Parathyroid adenoma (tissue), 2 donors: ENCODE results near the gene KRT35.

Experiments
- H2AFZ ChIP-seq: fragments of 300-600 bp; sonication (generic); one replicate; pipeline ENCODE4 v1.7.0; 2017; ENCODE audit warnings: antibody characterized with exemption, mild to moderate bottlenecking
- H3K27ac ChIP-seq: fragments of 300-600 bp; sonication (generic); one replicate; pipeline ENCODE4 v1.7.0; 2017
- H3K27me3 ChIP-seq: fragments of 300-600 bp; sonication (generic); one replicate; pipeline ENCODE4 v1.7.0; 2017; ENCODE audit warnings: low read length; ENCODE audit not compliant: control insufficient read depth, insufficient read depth
- H3K36me3 ChIP-seq: fragments of 300-600 bp; sonication (generic); one replicate; pipeline ENCODE4 v1.7.0; 2017; ENCODE audit warnings: low read length; ENCODE audit not compliant: control insufficient read depth, insufficient read depth
- H3K4me1 ChIP-seq: fragments of 300-600 bp; sonication (generic); one replicate; pipeline ENCODE4 v1.7.0; 2017; ENCODE audit warnings: control low read depth
- H3K4me2 ChIP-seq: fragments of 300-600 bp; sonication (generic); one replicate; pipeline ENCODE4 v1.7.0; 2017; ENCODE audit warnings: low read length
- H3K4me3 ChIP-seq: fragments of 300-600 bp; sonication (generic); one replicate; pipeline ENCODE4 v1.7.0; 2017; ENCODE audit warnings: low read depth, low read length
- H3K79me2 ChIP-seq: fragments of 300-600 bp; sonication (generic); one replicate; pipeline ENCODE4 v1.7.0; 2017; ENCODE audit warnings: control low read depth
- H3K9ac ChIP-seq: fragments of 300-600 bp; sonication (generic); one replicate; pipeline ENCODE4 v1.7.0; 2017; ENCODE audit warnings: mild to moderate bottlenecking
- H3K9me3 ChIP-seq: fragments of 300-600 bp; sonication (generic); one replicate; pipeline ENCODE4 v1.7.0; 2017; ENCODE audit warnings: low read length; ENCODE audit not compliant: control insufficient read depth
- CTCF ChIP-seq: fragments of 300-600 bp; sonication (generic); IDR thresholded peaks from one replicate; pipeline ENCODE4 v1.7.0; 2017; ENCODE audit warnings: antibody characterized with exemption, mild to moderate bottlenecking
- donor health status: primary hyperparathyroidism.

Gene KRT35

GRCh38 chr17:41491476-41491875 lies 10.5 kb upstream of the KRT35 start:
- Histone ChIP-seq H2AFZ (no peak overlapping the region), H3K9me3 (no peaks in the 10 kb centered on the region), H3K36me3 (no peaks in the 10 kb centered on the region), H3K4me1 (no peaks in the 10 kb centered on the region), H3K4me3 (no peak overlapping the region), H3K79me2 (no peaks in the 10 kb centered on the region), H3K27ac (no peak overlapping the region), H3K27me3 (no peaks in the 10 kb centered on the region), H3K9ac (no peak overlapping the region), H3K4me2 (no peak overlapping the region)
- no peak for TF ChIP-seq CTCF

GRCh38 chr17:41490000-41490990 lies 9.3 kb upstream of the KRT35 start:
- Histone ChIP-seq H2AFZ (no peak overlapping the region), H3K4me2 (no peak overlapping the region), H3K27ac (no peak overlapping the region), H3K9ac (no peak overlapping the region), H3K27me3 (no peaks in the 10 kb centered on the region), H3K9me3 (no peaks in the 10 kb centered on the region), H3K4me1 (no peaks in the 10 kb centered on the region), H3K4me3 (no peak overlapping the region), H3K36me3 (no peaks in the 10 kb centered on the region), H3K79me2 (no peaks in the 10 kb centered on the region)
- TF ChIP-seq CTCF: no peak

- no peak within 1 kb of the TSS for H3K27ac ChIP-seq
- no peaks in the 10 kb centered on the region for H3K36me3 ChIP-seq
Observed at GRCh38 chr17:41489531-41489930, 8.6 kb upstream of the KRT35 start, which contains the start of gene KRT36. Gene KRT36 (minus strand): TSS chr17:41489910. CDS start chr17:41489864, 46 bp downstream.

GRCh38 chr17:41486809-41487530 lies 6.0 kb upstream of the KRT35 start:
- Histone ChIP-seq H3K27ac (no peak overlapping the region), H3K79me2 (no peaks in the 10 kb centered on the region), H3K27me3 (no peaks in the 10 kb centered on the region), H3K9ac (no peak overlapping the region), H3K4me2 (no peak overlapping the region), H3K9me3 (no peaks in the 10 kb centered on the region), H3K4me3 (no peak overlapping the region), H3K36me3 (no peaks in the 10 kb centered on the region), H3K4me1 (no peaks in the 10 kb centered on the region), H2AFZ (no peak overlapping the region)
- TF ChIP-seq CTCF: peak; percentile 45

More at GRCh38 chr17:41489531-41489930, 8.6 kb upstream of the KRT35 start, which contains the start of gene KRT36:
- TF ChIP-seq CTCF: no peak
- Histone ChIP-seq H2AFZ (no peak within 1 kb of the TSS), H3K27me3 (no peaks in the 10 kb centered on the region), H3K4me1 (no peaks in the 10 kb centered on the region), H3K4me2 (no peak within 1 kb of the TSS), H3K79me2 (no peaks in the 10 kb centered on the region), H3K9me3 (no peaks in the 10 kb centered on the region), H3K9ac (no peak within 1 kb of the TSS), H3K4me3 (no peak within 1 kb of the TSS)
